HepG2 (cell line): ENCODE measurements around the gene MEF2D. TPM values are rescaled to one million over a fixed set of nuclear protein-coding genes. Genes with fewer than 3 reads are reported as not detected.

Source experiments
- ATAC-seq: fragments of 200-7000 bp; cut with Tn5 transposase; 3 replicates; pipeline ENCODE4 v1.9.1; 2020; ENCODE audit warnings: mild to moderate bottlenecking, moderate library complexity
- BruUV-seq: library from RNA; stranded (reverse); fragments of 400-500 nt; replicated peaks from 2 replicates; lab custom pipeline; 2021; lab: Mats Ljungman, UMichigan
- CTCF ChIA-PET: fragments of 300-600 bp; formaldehyde crosslinking; extraction: SDS; loops from one replicate; lab custom pipeline; 2021; ENCODE audit warnings: low total read pairs, inconsistent platforms, low intra/inter-chr PET ratio; lab: Yijun Ruan, JAX
- POLR2A ChIA-PET: fragments of 350-600 bp; sonication (Branson Sonifier 250); formaldehyde crosslinking; loops from one replicate; lab custom pipeline; 2020; ENCODE audit warnings: antibody characterized with exemption, inconsistent platforms; lab: Yijun Ruan, JAX
- DNase-seq: peaks from one replicate; pipeline ENCODE4 v3.0.0-alpha.2; 2015; ENCODE audit warnings: low spot score
- FAIRE-seq: peaks from 3 replicates; lab custom pipeline; 2011; peaks lifted over from hg19 to GRCh38; lab: Jason Lieb, UNC
- H2AFZ ChIP-seq: one replicate; pipeline ENCODE4 v1.6.1; 2011; ENCODE audit warnings: low read length, inconsistent platforms
- H3K27ac ChIP-seq: fragments of 300-600 bp; 3 replicates; pipeline ENCODE4 v1.8.0; 2011; ENCODE audit warnings: mixed run types, mild to moderate bottlenecking, mixed read lengths, low read length, inconsistent platforms; ENCODE audit not compliant: insufficient read depth; ENCODE audit errors: extremely low read length
- H3K27me3 ChIP-seq, 2 experiments: fragments of 200-600 bp in 1 of 2; 2 replicates in 1 of 2; 3 replicates in 1 of 2; pipeline versions ENCODE4 v1.6.0 to v1.8.0; 2011; ENCODE audit warnings: low read length in 2 of 2, mild to moderate bottlenecking in 2 of 2, moderate library complexity in 2 of 2, inconsistent platforms in 1 of 2; ENCODE audit not compliant: insufficient read depth in 2 of 2, control insufficient read depth in 1 of 2
- H3K36me3 ChIP-seq, 2 experiments: fragments of 200-600 bp in 1 of 2; replicated peaks in 1 of 2; 2 replicates in 1 of 2; 3 replicates in 1 of 2; pipeline versions ENCODE4 v1.5.1 to v1.8.0; 2011; ENCODE audit warnings: low read length in 2 of 2, inconsistent platforms in 1 of 2; ENCODE audit not compliant: insufficient read depth in 2 of 2, control insufficient read depth in 1 of 2
- H3K4me1 ChIP-seq: 2 replicates; pipeline ENCODE4 v1.5.1; 2012; ENCODE audit warnings: low read length, inconsistent platforms; ENCODE audit not compliant: insufficient read depth
- H3K4me2 ChIP-seq: 2 replicates; pipeline ENCODE4 v1.6.0; 2011; ENCODE audit warnings: low read depth, low read length, inconsistent platforms
- H3K4me3 ChIP-seq, 3 experiments: fragments of 200-600 bp in 1 of 3; sonication (generic), shearing (Covaris generic) in 1 of 3; replicated peaks in 1 of 3; 2 replicates each; pipeline ENCODE4 v1.5.1; 2011 to 2016; ENCODE audit warnings: low read length in 3 of 3, inconsistent platforms in 2 of 3, low read depth in 2 of 3, mild to moderate bottlenecking in 2 of 3, control low read depth in 1 of 3, mixed read lengths in 1 of 3; ENCODE audit not compliant: insufficient read depth in 1 of 3
- H3K79me2 ChIP-seq: one replicate; pipeline ENCODE4 v1.6.1; 2011; ENCODE audit warnings: low read length, inconsistent platforms; ENCODE audit not compliant: insufficient read depth
- H3K9ac ChIP-seq: 2 replicates; pipeline ENCODE4 v1.6.0; 2011; ENCODE audit warnings: mild to moderate bottlenecking, low read depth, low read length, inconsistent platforms; ENCODE audit not compliant: insufficient read depth
- H3K9me3 ChIP-seq: 2 replicates; pipeline ENCODE4 v1.5.1; 2012; ENCODE audit warnings: mild to moderate bottlenecking, low read length
- H4K20me1 ChIP-seq: 2 replicates; pipeline ENCODE4 v1.6.0; 2011; ENCODE audit warnings: inconsistent platforms, mild to moderate bottlenecking, low read length, moderate library complexity; ENCODE audit not compliant: insufficient read depth
- CTCF ChIP-seq: sonication (generic); formaldehyde crosslinking; IDR thresholded peaks from 2 replicates; pipeline ENCODE4 v1.5.0; 2020; ENCODE audit warnings: mild to moderate bottlenecking, missing genetic modification reagents, moderate library complexity
- PBX2 ChIP-seq: IDR thresholded peaks from 2 replicates; pipeline ENCODE4 v1.6.1; 2016; ENCODE audit warnings: control low read depth
- WGBS: methylation state at CpG from one replicate; pipeline ENCODE4 v1.1.6; 2017; ENCODE audit warnings: low lambda C conversion rate; 5-methylcytosine and 5-hydroxymethylcytosine counted together
- in situ Hi-C: cut with HindIII; loops from 2 replicates; pipeline ENCODE4 v1.10.0; 2017; ENCODE audit warnings: low pct_unique_long_range_greater_than_20kb; ENCODE audit not compliant: extremely low pct_ligation_motif_present
- intact Hi-C: fragments of 100-400 bp; cut with micrococcal nuclease; formaldehyde crosslinking; loops from one replicate; pipeline ENCODE4 v1.10.0; 2022; ENCODE audit not compliant: unreplicated experiment
- polyA plus RNA-seq, 8 experiments: library from polyadenylated mRNA; depleted of rRNA in 3 of 8; stranded (reverse) in 7 of 8; unstranded in 1 of 8; fragments of >200 nt; fragmentation: Illumina TruSeq in 4 of 8; extraction: Trizol in 4 of 8; gene quantifications; 2 replicates each; pipeline versions ENCODE4 v1.2.1 to v1.2.3, GENCODE V29; 2011 to 2016; ENCODE audit warnings: low read depth in 4 of 8, missing spikeins in 1 of 8, mixed read lengths in 1 of 8; ENCODE audit not compliant: insufficient read depth in 1 of 8
- total RNA-seq, 5 experiments: library from RNA; depleted of rRNA; stranded (reverse); fragments of >200 nt; fragmentation: Illumina TruSeq; extraction: Trizol; gene quantifications; 2 replicates each; pipeline ENCODE4 v1.2.3, GENCODE V29; 2016; ENCODE audit warnings: low read depth in 1 of 5
- TF ChIP-seq, protein P1 (sequence below): sonication (generic); formaldehyde crosslinking; IDR thresholded peaks from 2 replicates; pipeline ENCODE4 v1.4.0; 2020; ENCODE audit warnings: missing genetic modification reagents

The MEF2D gene
- total and polyA plus RNA-seq, 2 of the 13 experiments (the other 11 are each of a cell fraction or from before 2014, with no cell fraction given), result 1.6 to 3.9 TPM

DNA sequence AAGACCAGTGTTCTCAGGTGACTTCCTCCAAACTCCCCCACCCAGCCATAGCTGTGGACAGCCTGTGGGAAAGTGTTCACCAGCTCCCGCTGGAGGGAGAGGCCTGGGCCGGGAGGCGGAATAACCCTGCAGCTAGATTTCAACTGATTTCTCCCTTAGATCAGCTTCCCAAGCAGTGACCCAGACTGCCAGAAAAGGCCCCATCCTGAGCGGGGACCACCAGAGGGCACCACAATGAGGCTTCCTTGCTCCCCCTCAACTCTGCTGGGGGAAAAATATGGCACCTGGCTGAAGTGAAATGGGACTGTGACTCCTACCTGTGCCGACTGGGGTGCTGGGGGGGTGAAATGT lies 80.7 kb downstream of the MEF2D start:
- ChIA-PET POLR2A (interaction anchor here (1.2 kb wide), 1 partner anchor 12 kb away, joined by 3 read pairs; no protein-coding TSS in a partner anchor), CTCF (interaction anchor here (0.8 kb wide), 1 partner anchor 25 kb away, joined by 3 read pairs; no protein-coding TSS in a partner anchor)
- peak; percentile 7 for DNase-seq
- Histone ChIP-seq H3K4me3 (no peak overlapping the region), H3K27ac (no peak overlapping the region), H3K4me1 (peaks cover 13% of the 10 kb centered on the region), H2AFZ (no peak overlapping the region), H3K4me2 (no peak overlapping the region; the same call in 1 of the 2 replicates), H3K36me3 (no peaks in the 10 kb centered on the region), H3K79me2 (no peaks in the 10 kb centered on the region), H4K20me1 (no peaks in the 10 kb centered on the region), H3K9me3 (no peaks in the 10 kb centered on the region), H3K27me3 (peaks cover 11 to 72% of the 10 kb centered on the region in 2 experiments), H3K9ac (no peak overlapping the region)
- intact Hi-C loops (no loop called here), in situ Hi-C loops (no loop called here)
- WGBS, result 18% methylated on average over 5 of the region's 5 CpGs
- peak; percentile 57 for ATAC-seq
- no peak for FAIRE-seq
- no peak for TF ChIP-seq PBX2 (CRISPR knock-in tag)
- TF ChIP-seq, protein P1, sequence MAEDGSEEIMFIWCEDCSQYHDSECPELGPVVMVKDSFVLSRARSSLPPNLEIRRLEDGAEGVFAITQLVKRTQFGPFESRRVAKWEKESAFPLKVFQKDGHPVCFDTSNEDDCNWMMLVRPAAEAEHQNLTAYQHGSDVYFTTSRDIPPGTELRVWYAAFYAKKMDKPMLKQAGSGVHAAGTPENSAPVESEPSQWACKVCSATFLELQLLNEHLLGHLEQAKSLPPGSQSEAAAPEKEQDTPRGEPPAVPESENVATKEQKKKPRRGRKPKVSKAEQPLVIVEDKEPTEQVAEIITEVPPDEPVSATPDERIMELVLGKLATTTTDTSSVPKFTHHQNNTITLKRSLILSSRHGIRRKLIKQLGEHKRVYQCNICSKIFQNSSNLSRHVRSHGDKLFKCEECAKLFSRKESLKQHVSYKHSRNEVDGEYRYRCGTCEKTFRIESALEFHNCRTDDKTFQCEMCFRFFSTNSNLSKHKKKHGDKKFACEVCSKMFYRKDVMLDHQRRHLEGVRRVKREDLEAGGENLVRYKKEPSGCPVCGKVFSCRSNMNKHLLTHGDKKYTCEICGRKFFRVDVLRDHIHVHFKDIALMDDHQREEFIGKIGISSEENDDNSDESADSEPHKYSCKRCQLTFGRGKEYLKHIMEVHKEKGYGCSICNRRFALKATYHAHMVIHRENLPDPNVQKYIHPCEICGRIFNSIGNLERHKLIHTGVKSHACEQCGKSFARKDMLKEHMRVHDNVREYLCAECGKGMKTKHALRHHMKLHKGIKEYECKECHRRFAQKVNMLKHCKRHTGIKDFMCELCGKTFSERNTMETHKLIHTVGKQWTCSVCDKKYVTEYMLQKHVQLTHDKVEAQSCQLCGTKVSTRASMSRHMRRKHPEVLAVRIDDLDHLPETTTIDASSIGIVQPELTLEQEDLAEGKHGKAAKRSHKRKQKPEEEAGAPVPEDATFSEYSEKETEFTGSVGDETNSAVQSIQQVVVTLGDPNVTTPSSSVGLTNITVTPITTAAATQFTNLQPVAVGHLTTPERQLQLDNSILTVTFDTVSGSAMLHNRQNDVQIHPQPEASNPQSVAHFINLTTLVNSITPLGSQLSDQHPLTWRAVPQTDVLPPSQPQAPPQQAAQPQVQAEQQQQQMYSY (CRISPR knock-in tag), result peak; percentile 91
- peak; percentile 34; the same call in 1 of the 2 replicates for TF ChIP-seq CTCF (CRISPR knock-in tag)
- no TSS peak for BruUV-seq
